ENCODE results near the gene HID1. TPM values are rescaled to one million over a fixed set of nuclear protein-coding genes. Genes with fewer than 3 reads are reported as not detected.

Gene HID1
- total and polyA plus RNA-seq, 9 of the 15 experiments (the other 6 are each of a cell fraction or from before 2014, with no cell fraction given): 0.14 to 2.1 (median 0.54) TPM; not detected in 2

DNA sequence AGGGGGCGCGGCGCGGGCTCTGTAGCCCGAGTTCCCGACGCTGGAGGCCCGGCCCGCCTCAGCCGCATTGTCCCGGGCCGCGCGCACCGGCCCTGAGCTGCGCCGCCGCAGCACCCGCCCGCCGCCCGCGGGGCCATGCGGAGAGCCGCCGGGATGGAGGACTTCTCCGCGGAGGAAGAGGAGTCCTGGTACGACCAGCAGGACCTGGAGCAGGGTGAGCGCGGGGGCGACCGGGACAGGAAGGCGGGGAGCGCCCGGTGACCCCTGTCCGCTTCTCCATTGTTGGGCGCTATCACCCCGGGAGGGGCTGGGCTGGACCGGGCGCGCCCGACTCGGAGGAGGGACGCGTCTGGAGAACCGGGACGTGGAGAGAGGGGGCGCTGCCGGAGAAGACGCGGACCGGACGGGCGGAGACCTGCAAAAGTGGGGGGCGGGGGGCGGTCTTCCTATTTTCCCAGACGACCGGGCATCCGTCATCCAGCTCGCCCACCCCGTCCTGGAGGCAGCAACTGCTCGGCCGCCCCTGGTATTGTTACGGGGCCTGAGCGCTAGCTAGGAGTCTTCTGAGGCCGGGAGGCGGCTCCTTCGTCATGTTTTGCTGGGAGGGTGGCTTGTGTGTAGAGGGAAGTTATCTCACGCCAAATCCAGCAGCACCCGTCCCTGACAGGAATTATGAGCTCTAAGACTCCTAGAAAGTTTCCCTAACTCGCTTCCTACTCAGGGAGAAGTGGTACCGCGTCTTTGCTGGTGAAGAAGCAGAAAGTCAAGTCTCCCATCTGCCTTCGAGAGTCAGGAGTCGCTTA is 15.6 kb upstream of the HID1 start (continued):
- TF ChIP-seq ZBTB1 (CRISPR knock-in tag; IDR thresholded peaks at IDR 0.05; ENCODE audit: borderline replicate concordance, low read depth): 0 out of 2 replicates have a peak, but pooled peaks have one; percentile 28
- TF ChIP-seq ZNF263 (CRISPR knock-in tag; IDR thresholded peaks at IDR 0.05; ENCODE audit: borderline replicate concordance): peak; percentile 85
- no peak for TF ChIP-seq HNRNPUL1 (IDR thresholded peaks at IDR 0.05; ENCODE audit: low read length)
- peak; percentile 71 to 85 for TF ChIP-seq MAZ (CRISPR knock-in tag; conservative IDR thresholded peaks at IDR 0.05 in 1 of 2, IDR thresholded peaks at IDR 0.05 in 1 of 2)
- TF ChIP-seq, protein P1, sequence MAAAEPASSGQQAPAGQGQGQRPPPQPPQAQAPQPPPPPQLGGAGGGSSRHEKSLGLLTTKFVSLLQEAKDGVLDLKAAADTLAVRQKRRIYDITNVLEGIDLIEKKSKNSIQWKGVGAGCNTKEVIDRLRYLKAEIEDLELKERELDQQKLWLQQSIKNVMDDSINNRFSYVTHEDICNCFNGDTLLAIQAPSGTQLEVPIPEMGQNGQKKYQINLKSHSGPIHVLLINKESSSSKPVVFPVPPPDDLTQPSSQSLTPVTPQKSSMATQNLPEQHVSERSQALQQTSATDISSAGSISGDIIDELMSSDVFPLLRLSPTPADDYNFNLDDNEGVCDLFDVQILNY (CRISPR knock-in tag; IDR thresholded peaks at IDR 0.05): no peak
- peak; percentile 39; the same call in 1 of the 2 replicates for TF ChIP-seq PHF8 (IDR thresholded peaks at IDR 0.05; ENCODE audit: borderline replicate concordance, low read length)
- peak; percentile 27; the same call in 1 of the 2 replicates for TF ChIP-seq TARDBP (IDR thresholded peaks at IDR 0.05)
- TF ChIP-seq ZNF431 (CRISPR knock-in tag; IDR thresholded peaks at IDR 0.05): no peak
- TF ChIP-seq, protein P2, sequence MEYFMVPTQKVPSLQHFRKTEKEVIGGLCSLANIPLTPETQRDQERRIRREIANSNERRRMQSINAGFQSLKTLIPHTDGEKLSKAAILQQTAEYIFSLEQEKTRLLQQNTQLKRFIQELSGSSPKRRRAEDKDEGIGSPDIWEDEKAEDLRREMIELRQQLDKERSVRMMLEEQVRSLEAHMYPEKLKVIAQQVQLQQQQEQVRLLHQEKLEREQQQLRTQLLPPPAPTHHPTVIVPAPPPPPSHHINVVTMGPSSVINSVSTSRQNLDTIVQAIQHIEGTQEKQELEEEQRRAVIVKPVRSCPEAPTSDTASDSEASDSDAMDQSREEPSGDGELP (CRISPR knock-in tag; IDR thresholded peaks at IDR 0.05; ENCODE audit: borderline replicate concordance): peak; percentile 50
- peak; percentile 83 for TF ChIP-seq CTBP1 (IDR thresholded peaks at IDR 0.05; ENCODE audit: borderline replicate concordance)
- TF ChIP-seq NFATC3 (IDR thresholded peaks at IDR 0.05): no peak
- TF ChIP-seq SP1 (CRISPR knock-in tag; IDR thresholded peaks at IDR 0.05): peak; percentile 41
- TF ChIP-seq CHD1 (IDR thresholded peaks at IDR 0.05; ENCODE audit: low read length): peak; percentile 73
- TF ChIP-seq BCOR (IDR thresholded peaks at IDR 0.05): peak; percentile 20; the same call in 1 of the 2 replicates
- 0 out of 2 replicates have a peak, but pooled peaks have one; percentile 46 for TF ChIP-seq ETV1 (tag; conservative IDR thresholded peaks at IDR 0.05; ENCODE audit: low read depth)
- TF ChIP-seq, protein P3, sequence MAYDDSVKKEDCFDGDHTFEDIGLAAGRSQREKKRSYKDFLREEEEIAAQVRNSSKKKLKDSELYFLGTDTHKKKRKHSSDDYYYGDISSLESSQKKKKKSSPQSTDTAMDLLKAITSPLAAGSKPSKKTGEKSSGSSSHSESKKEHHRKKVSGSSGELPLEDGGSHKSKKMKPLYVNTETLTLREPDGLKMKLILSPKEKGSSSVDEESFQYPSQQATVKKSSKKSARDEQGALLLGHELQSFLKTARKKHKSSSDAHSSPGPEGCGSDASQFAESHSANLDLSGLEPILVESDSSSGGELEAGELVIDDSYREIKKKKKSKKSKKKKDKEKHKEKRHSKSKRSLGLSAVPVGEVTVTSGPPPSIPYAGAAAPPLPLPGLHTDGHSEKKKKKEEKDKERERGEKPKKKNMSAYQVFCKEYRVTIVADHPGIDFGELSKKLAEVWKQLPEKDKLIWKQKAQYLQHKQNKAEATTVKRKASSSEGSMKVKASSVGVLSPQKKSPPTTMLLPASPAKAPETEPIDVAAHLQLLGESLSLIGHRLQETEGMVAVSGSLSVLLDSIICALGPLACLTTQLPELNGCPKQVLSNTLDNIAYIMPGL (CRISPR knock-in tag; IDR thresholded peaks at IDR 0.05): peak; percentile 10; the same call in 1 of the 2 replicates
- TF ChIP-seq, protein P4, sequence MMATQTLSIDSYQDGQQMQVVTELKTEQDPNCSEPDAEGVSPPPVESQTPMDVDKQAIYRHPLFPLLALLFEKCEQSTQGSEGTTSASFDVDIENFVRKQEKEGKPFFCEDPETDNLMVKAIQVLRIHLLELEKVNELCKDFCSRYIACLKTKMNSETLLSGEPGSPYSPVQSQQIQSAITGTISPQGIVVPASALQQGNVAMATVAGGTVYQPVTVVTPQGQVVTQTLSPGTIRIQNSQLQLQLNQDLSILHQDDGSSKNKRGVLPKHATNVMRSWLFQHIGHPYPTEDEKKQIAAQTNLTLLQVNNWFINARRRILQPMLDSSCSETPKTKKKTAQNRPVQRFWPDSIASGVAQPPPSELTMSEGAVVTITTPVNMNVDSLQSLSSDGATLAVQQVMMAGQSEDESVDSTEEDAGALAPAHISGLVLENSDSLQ (IDR thresholded peaks at IDR 0.05): no peak
- TF ChIP-seq ZNF830 (CRISPR knock-in tag; IDR thresholded peaks at IDR 0.05): no peak
- peak; percentile 72 for TF ChIP-seq RBFOX2 (IDR thresholded peaks at IDR 0.05; ENCODE audit: low read depth, low read length)
- TF ChIP-seq BMI1 (IDR thresholded peaks at IDR 0.05; ENCODE audit: low read length): no peak
- TF ChIP-seq, protein P5, sequence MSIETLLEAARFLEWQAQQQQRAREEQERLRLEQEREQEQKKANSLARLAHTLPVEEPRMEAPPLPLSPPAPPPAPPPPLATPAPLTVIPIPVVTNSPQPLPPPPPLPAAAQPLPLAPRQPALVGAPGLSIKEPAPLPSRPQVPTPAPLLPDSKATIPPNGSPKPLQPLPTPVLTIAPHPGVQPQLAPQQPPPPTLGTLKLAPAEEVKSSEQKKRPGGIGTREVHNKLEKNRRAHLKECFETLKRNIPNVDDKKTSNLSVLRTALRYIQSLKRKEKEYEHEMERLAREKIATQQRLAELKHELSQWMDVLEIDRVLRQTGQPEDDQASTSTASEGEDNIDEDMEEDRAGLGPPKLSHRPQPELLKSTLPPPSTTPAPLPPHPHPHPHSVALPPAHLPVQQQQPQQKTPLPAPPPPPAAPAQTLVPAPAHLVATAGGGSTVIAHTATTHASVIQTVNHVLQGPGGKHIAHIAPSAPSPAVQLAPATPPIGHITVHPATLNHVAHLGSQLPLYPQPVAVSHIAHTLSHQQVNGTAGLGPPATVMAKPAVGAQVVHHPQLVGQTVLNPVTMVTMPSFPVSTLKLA (conservative IDR thresholded peaks at IDR 0.05): peak; percentile 37 to 69; a peak in 3 of 4 replicates
